GM18909 (cell line): ENCODE results near the gene RNU1-4.
"Not testable (repeated sequence)": the region's sequence is repeated elsewhere in the genome, so short reads cannot be mapped to it uniquely, and the experiment has no call there.

Source experiments
- ATAC-seq: cut with Tn5 transposase; IDR thresholded peaks from one replicate; pipeline ENCODE4 v1.9.1; 2021; ENCODE audit warnings: mild to moderate bottlenecking; ENCODE audit not compliant: unreplicated experiment, poor library complexity

The RNU1-4 gene

DNA sequence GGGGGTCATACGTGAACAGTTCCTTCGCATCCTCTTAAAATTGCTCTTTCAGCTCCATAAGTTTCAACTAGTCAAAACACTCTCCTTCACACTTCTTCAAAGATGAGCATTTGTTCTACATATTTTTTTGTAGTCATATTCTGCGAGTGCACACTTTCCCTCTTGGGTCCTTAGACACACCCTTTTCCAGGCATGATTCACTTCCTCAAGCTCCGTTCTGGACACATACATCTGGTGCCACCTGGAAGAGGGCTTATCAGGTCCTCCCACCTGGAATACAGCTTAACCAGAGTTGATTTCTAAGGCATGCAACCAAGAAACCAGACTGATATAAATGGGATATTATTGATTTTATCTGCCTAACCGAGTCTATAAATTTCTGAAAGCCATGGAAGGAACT lies 47.4 kb downstream of the RNU1-4 start:
- ATAC-seq: not testable (repeated sequence)
